Activated CD4-positive, CD25-positive, alpha-beta regulatory T cell (primary cell): ENCODE data around the gene NIT1.
A peak's percentile ranks its signal among the peaks of the same experiment; 100 is the strongest.

Source experiments
- DNase-seq, 4 experiments: peaks; one replicate each; lab custom pipeline; 2025; lab: John Stamatoyannopoulos, UW

NIT1 gene

GRCh38 chr1:161153682-161154337 lies 35.9 kb downstream of the NIT1 start, which contains the start of gene UFC1:
TSS of gene UFC1 (plus strand) at chr1:161153978. CDS start at chr1:161153998, 20 bp downstream.
- peak; percentile 41 to 61 (median 58) for DNase-seq

GRCh38 chr1:161157867-161158266 lies 40.0 kb downstream of the NIT1 start:
- DNase-seq = no peak

GRCh38 chr1:161158316-161159010 lies 40.6 kb downstream of the NIT1 start:
- no peak for DNase-seq

GRCh38 chr1:161159087-161159912 lies 41.4 kb downstream of the NIT1 start, which contains the start of gene USP21:
TSS of gene USP21 (plus strand) at chr1:161159500. CDS start at chr1:161160641, 1,141 bp downstream.
- peak; percentile 81 to 88 (median 84) for DNase-seq

GRCh38 chr1:161159913-161160243 lies 42.0 kb downstream of the NIT1 start:
- DNase-seq = no peak

GRCh38 chr1:161160671-161161145 lies 42.8 kb downstream of the NIT1 start:
- DNase-seq = no peak

- DNase-seq = no peak
Measured at GRCh38 chr1:161161652-161162051, 43.7 kb downstream of the NIT1 start.

GRCh38 chr1:161162052-161162451 lies 44.1 kb downstream of the NIT1 start:
- no peak for DNase-seq

- no peak for DNase-seq
Measured at GRCh38 chr1:161162806-161163205, 44.9 kb downstream of the NIT1 start.

GRCh38 chr1:161163793-161164192 lies 45.9 kb downstream of the NIT1 start:
- DNase-seq = no peak

- DNase-seq = no peak
Measured at GRCh38 chr1:161164901-161165610, 47.2 kb downstream of the NIT1 start.

GRCh38 chr1:161165742-161166668 lies 48.1 kb downstream of the NIT1 start, which contains the start of gene PPOX:
TSS of gene PPOX (plus strand) at chr1:161166426. CDS start at chr1:161166848, 422 bp downstream.
- DNase-seq = peak; percentile 70 to 81 (median 80)

GRCh38 chr1:161166669-161167548 lies 49.0 kb downstream of the NIT1 start:
- DNase-seq = no peak

GRCh38 chr1:161168906-161169305 lies 51.0 kb downstream of the NIT1 start:
- no peak for DNase-seq
